Activated naive CD4-positive, alpha-beta T cell treated with anti-CD3 and anti-CD28 coated beads for 36 hours (primary cell): Measurements from ENCODE around the gene PRSS56. TPM values are rescaled to one million over a fixed set of nuclear protein-coding genes. Genes with fewer than 3 reads are reported as not detected.
A peak's percentile ranks its signal among the peaks of the same experiment; 100 is the strongest.

Source experiments
- CTCF ChIA-PET: fragments of 350-600 bp; sonication (Branson Sonifier 250); formaldehyde crosslinking; loops from one replicate; lab custom pipeline; 2021; ENCODE audit warnings: antibody characterized with exemption; lab: Charles Lee
- DNase-seq: peaks from one replicate; pipeline ENCODE4 v3.0.0-alpha.2; 2020
- H3K27ac Mint-ChIP-seq: one replicate; pipeline ENCODE4 v1.8.0; 2021; ENCODE audit warnings: mild to moderate bottlenecking, mixed read lengths
- H3K27me3 Mint-ChIP-seq: one replicate; pipeline ENCODE4 v1.8.0; 2021; ENCODE audit warnings: low read depth, mixed read lengths
- H3K36me3 Mint-ChIP-seq: one replicate; pipeline ENCODE4 v1.8.0; 2021; ENCODE audit warnings: low read depth, mixed read lengths
- H3K4me1 Mint-ChIP-seq: one replicate; pipeline ENCODE4 v1.8.0; 2021; ENCODE audit warnings: low read depth, mixed read lengths
- H3K4me3 Mint-ChIP-seq: one replicate; pipeline ENCODE4 v1.8.0; 2021; ENCODE audit warnings: mild to moderate bottlenecking, moderate library complexity, mixed read lengths
- H3K9me3 Mint-ChIP-seq: one replicate; pipeline ENCODE4 v1.8.0; 2021; ENCODE audit warnings: mixed read lengths
- intact Hi-C: fragments of 100-400 bp; cut with micrococcal nuclease; formaldehyde crosslinking; loops from one replicate; pipeline ENCODE4 v1.15.1; 2023
- total RNA-seq, 2 experiments: library from RNA; stranded (reverse); gene quantifications; one replicate each; pipeline ENCODE4 v1.2.3, GENCODE V29; 2021

Gene PRSS56
- total RNA-seq, 2 experiments from 2014 or later: not detected

DNA sequence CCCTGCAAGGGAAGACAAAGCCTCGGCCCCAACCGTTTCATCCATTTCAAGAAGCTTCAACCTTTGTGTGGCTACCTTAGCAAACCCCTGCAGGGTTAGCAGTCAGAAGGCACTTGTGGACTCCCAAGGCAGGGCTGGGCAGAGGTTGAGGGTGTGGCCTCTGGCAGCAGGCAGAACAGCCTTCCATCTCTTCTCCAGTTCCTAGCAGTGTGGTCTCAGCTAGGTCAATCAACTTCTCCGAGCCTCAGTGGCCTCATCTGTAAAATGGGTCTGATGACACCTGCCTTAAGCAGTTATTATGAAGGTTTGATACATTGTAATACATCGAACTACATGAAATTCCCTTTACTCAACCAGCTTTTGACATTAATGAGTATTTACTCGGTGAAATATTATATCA is 6.8 kb upstream of the PRSS56 start:
- peaks cover 2% of the 10 kb centered on the region for H3K27me3 Mint-ChIP-seq
- H3K9me3 Mint-ChIP-seq: no peaks in the 10 kb centered on the region
- intact Hi-C loops: no loop called here
- DNase-seq: no peak
- H3K36me3 Mint-ChIP-seq: no peaks in the 10 kb centered on the region
- no peaks in the 10 kb centered on the region for H3K4me1 Mint-ChIP-seq
- no peak overlapping the region for H3K27ac Mint-ChIP-seq
- H3K4me3 Mint-ChIP-seq: no peak overlapping the region
- CTCF ChIA-PET: interaction anchor here (1.2 kb wide), 1 partner anchor 9 kb away, joined by 6 read pairs; no protein-coding TSS in a partner anchor

DNA sequence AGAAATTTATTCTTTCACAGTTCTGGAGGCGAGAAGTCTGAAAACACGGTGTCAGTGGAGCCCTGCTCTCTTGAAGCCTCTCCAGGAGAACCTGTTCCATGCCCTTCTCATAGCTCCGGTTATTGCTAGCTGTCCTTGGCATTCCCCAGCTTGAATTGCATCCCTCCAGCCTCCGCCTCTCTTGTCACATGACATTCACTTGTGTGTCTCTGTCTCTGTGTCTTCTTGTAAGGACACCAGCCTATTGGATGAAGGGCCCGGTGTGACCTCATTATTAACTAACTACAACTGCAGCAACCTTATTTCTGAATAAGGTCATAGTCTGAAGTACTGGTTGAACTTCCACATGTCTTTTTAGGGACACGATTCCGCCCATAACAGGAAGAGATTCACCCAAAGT is 4.5 kb upstream of the PRSS56 start:
- intact Hi-C loops: no loop called here
- CTCF ChIA-PET: interaction anchor here (0.7 to 0.8 kb wide), 2 partner anchors 71 to 72 kb away, joined by 4 read pairs; no protein-coding TSS in a partner anchor
- Mint-ChIP-seq H3K4me1 (no peaks in the 10 kb centered on the region), H3K9me3 (no peaks in the 10 kb centered on the region), H3K4me3 (no peak overlapping the region), H3K36me3 (no peaks in the 10 kb centered on the region), H3K27me3 (peaks cover 6% of the 10 kb centered on the region), H3K27ac (no peak overlapping the region)
- DNase-seq: no peak

DNA sequence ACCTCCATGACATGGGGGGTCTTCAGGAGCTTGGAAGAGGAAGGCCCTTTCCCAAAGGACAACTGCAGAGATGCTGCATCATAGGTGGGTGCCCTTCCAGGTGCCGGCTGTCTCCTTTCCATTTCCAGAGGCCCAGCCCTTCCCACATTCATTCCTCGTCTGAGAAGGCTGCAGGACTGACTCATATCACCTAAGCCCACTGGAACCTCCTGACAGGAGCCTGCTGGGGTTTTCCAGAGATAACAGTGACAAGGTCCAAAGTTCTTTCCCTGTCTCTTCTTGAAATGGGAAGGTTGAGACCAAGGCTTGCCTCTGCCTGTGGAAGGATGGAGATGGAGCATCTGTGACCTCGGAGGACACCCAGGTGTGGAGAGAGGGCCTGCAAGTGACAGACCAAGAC is 3.6 kb upstream of the PRSS56 start:
- intact Hi-C loops: no loop called here
- H3K9me3 Mint-ChIP-seq: no peaks in the 10 kb centered on the region
- no peak overlapping the region for H3K27ac Mint-ChIP-seq
- CTCF ChIA-PET: interaction anchor here (0.7 kb wide), 2 partner anchors 8 to 73 kb away, joined by 3 to 4 read pairs; no protein-coding TSS in a partner anchor
- peaks cover 3% of the 10 kb centered on the region for H3K4me1 Mint-ChIP-seq
- H3K4me3 Mint-ChIP-seq: no peak overlapping the region
- peaks cover 12% of the 10 kb centered on the region for H3K27me3 Mint-ChIP-seq
- H3K36me3 Mint-ChIP-seq: no peaks in the 10 kb centered on the region
- DNase-seq: no peak

DNA sequence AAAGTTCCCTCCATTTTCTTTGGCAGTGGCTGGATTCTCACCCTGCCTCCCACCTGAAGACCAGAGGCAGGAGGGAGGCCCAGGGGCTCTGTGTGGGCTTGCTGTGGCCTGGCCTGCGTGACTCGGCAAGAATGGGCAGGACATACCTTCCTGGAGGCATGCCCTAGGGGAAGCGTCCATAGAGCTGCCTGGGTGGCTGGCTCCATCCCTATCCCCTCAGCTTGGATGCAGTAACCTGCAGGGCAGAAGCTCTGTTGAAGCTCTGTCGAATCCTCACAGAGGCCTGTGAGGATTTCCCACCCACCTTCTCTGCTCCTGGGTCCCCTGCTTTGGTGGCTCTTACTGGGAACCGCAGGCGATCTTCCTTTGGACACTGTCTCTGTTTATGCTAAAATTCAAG is 1.3 kb upstream of the PRSS56 start:
- H3K36me3 Mint-ChIP-seq: no peaks in the 10 kb centered on the region
- peaks cover 11% of the 10 kb centered on the region for H3K4me1 Mint-ChIP-seq
- intact Hi-C loops: no loop called here
- no peak overlapping the region for H3K4me3 Mint-ChIP-seq
- CTCF ChIA-PET: no interaction called here
- no peaks in the 10 kb centered on the region for H3K9me3 Mint-ChIP-seq
- no peak overlapping the region for H3K27ac Mint-ChIP-seq
- peaks cover 23% of the 10 kb centered on the region for H3K27me3 Mint-ChIP-seq
- no peak for DNase-seq

DNA sequence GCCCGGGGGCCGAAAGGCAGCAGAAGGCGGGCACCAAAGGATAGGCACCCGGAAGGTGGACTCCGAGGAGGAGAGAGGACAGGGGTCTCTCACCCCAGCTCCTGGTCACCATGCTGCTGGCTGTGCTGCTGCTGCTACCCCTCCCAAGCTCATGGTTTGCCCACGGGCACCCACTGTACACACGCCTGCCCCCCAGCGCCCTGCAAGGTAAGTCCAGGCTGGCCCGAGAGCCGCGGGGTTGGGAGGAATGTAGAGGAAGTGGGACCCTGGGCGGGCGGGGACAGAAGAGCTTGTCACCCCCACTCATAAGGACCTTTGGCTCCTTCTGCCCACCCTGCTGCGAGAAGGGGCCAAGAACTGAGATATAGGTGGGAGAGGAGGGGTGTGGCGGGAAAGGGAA is 301 bp downstream of the PRSS56 start:
- DNase-seq: no peak
- peaks cover 13% of the 10 kb centered on the region for H3K4me1 Mint-ChIP-seq
- intact Hi-C loops: loop anchor here (10.0 kb wide), 2 partner anchors 176 to 596 kb away; partner anchors contain the start of gene NPPC
- H3K36me3 Mint-ChIP-seq: no peaks in the 10 kb centered on the region
- H3K9me3 Mint-ChIP-seq: no peaks in the 10 kb centered on the region
- peaks cover 29% of the 10 kb centered on the region for H3K27me3 Mint-ChIP-seq
- CTCF ChIA-PET: interaction anchor here (0.7 to 5.5 kb wide), 3 partner anchors 59 to 619 kb away, joined by 3 to 27 read pairs (median 5); no protein-coding TSS in a partner anchor
- no peak overlapping the region for H3K27ac Mint-ChIP-seq
- H3K4me3 Mint-ChIP-seq: no peak overlapping the region

DNA sequence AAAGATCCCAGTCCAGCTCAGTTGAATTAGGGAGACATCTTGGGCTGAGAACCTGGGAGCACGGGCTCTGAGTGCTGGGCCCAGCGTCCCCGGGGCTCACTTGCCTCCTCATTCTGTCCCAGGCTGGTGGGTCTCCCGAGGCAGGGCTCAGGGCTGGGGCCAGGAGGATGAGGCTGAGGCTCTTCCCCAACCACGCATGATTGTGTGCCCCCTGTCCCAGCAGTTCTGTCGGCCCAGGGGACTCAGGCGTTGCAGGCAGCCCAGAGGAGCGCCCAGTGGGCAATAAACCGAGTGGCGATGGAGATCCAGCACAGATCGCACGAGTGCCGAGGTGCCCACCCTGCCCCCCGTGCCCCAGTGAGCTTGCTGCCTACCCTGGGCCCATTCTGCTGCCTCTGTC is 910 bp downstream of the PRSS56 start:
- no peak for DNase-seq
- Mint-ChIP-seq H3K27ac (no peak overlapping the region), H3K27me3 (peaks cover 32% of the 10 kb centered on the region), H3K36me3 (no peaks in the 10 kb centered on the region), H3K9me3 (no peaks in the 10 kb centered on the region), H3K4me3 (no peak overlapping the region), H3K4me1 (peaks cover 13% of the 10 kb centered on the region)
- intact Hi-C loops: loop anchor here (10.0 kb wide), 2 partner anchors 176 to 596 kb away; partner anchors contain the start of gene NPPC
- CTCF ChIA-PET: interaction anchor here (0.7 to 5.5 kb wide), 4 partner anchors 10 to 620 kb away, joined by 3 to 27 read pairs (median 5); no protein-coding TSS in a partner anchor

GRCh38 chr2:232521959-232522622 is 1.9 kb downstream of the PRSS56 start:
- H3K4me3 Mint-ChIP-seq: no peak overlapping the region
- intact Hi-C loops: loop anchor here (1.0 to 10.0 kb wide), 3 partner anchors 78 to 597 kb away; partner anchors contain the start of gene NPPC
- peak; percentile 63 for DNase-seq
- peaks cover 13% of the 10 kb centered on the region for H3K4me1 Mint-ChIP-seq
- no peaks in the 10 kb centered on the region for H3K36me3 Mint-ChIP-seq
- CTCF ChIA-PET: interaction anchor here (1.0 to 5.5 kb wide), 6 partner anchors 10 to 85 kb away, joined by 3 to 27 read pairs (median 4); no protein-coding TSS in a partner anchor
- H3K27me3 Mint-ChIP-seq: peaks cover 39% of the 10 kb centered on the region
- H3K27ac Mint-ChIP-seq: no peak overlapping the region
- H3K9me3 Mint-ChIP-seq: no peaks in the 10 kb centered on the region

GRCh38 chr2:232522623-232523401 is 2.6 kb downstream of the PRSS56 start:
- no peaks in the 10 kb centered on the region for H3K9me3 Mint-ChIP-seq
- intact Hi-C loops: loop anchor here (1.0 to 10.0 kb wide), 3 partner anchors 79 to 598 kb away; partner anchors contain the start of gene NPPC
- no peak overlapping the region for H3K27ac Mint-ChIP-seq
- CTCF ChIA-PET: interaction anchor here (0.8 to 5.5 kb wide), 7 partner anchors 9 to 131 kb away, joined by 3 to 27 read pairs (median 3); no protein-coding TSS in a partner anchor
- H3K4me1 Mint-ChIP-seq: peaks cover 13% of the 10 kb centered on the region
- no peak for DNase-seq
- no peaks in the 10 kb centered on the region for H3K36me3 Mint-ChIP-seq
- H3K4me3 Mint-ChIP-seq: no peak overlapping the region
- peaks cover 43% of the 10 kb centered on the region for H3K27me3 Mint-ChIP-seq

DNA sequence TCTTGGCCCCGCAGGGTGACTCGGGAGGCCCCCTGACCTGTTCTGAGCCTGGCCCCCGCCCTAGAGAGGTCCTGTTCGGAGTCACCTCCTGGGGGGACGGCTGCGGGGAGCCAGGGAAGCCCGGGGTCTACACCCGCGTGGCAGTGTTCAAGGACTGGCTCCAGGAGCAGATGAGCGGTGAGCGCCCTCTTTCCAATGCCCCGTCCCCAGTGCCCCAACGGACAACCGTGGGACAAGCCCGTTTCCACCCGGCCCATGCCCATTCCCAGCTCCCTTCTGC is 3.2 kb downstream of the PRSS56 start:
- CTCF ChIA-PET: interaction anchor here (0.8 to 5.5 kb wide), 4 partner anchors 76 to 131 kb away, joined by 3 to 27 read pairs (median 4); no protein-coding TSS in a partner anchor
- no peak overlapping the region for H3K4me3 Mint-ChIP-seq
- DNase-seq: no peak
- no peak overlapping the region for H3K27ac Mint-ChIP-seq
- H3K9me3 Mint-ChIP-seq: no peaks in the 10 kb centered on the region
- H3K36me3 Mint-ChIP-seq: no peaks in the 10 kb centered on the region
- H3K27me3 Mint-ChIP-seq: peaks cover 45% of the 10 kb centered on the region
- intact Hi-C loops: loop anchor here (10.0 kb wide), 2 partner anchors 179 to 599 kb away; partner anchors contain the start of gene NPPC
- peaks cover 14% of the 10 kb centered on the region for H3K4me1 Mint-ChIP-seq

DNA sequence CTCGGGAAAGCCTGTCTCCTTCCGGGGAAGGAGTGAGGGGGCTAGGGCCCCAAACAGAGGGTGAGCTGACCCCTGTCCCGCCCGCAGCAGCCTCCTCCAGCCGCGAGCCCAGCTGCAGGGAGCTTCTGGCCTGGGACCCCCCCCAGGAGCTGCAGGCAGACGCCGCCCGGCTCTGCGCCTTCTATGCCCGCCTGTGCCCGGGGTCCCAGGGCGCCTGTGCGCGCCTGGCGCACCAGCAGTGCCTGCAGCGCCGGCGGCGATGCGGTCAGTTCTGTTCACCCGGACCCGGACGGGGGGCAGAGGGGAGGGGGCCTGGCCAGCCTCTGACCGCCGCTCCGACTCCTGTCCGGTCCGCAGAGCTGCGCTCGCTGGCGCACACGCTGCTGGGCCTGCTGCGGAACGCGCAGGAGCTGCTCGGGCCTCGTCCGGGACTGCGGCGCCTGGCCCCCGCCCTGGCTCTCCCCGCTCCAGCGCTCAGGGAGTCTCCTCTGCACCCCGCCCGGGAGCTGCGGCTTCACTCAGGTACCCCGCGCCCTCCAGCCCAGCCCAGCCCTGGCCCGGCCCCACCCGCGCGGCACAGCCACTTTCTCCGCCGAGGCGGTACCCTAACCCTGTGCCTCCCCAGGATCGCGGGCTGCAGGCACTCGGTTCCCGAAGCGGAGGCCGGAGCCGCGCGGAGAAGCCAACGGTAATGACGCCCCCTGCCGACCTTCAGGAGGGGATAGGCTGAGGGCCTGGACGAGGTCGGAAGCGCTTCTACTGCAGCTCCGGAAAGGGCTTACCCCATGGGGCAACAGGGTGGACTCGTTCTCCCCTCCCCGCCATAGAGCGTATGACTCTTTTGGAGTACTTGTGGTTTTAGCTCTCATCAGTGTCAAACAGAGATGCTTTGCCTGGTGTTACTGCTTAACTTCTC is 3.8 kb downstream of the PRSS56 start:
- Mint-ChIP-seq H3K36me3 (no peaks in the 10 kb centered on the region), H3K4me3 (no peak overlapping the region)

DNA sequence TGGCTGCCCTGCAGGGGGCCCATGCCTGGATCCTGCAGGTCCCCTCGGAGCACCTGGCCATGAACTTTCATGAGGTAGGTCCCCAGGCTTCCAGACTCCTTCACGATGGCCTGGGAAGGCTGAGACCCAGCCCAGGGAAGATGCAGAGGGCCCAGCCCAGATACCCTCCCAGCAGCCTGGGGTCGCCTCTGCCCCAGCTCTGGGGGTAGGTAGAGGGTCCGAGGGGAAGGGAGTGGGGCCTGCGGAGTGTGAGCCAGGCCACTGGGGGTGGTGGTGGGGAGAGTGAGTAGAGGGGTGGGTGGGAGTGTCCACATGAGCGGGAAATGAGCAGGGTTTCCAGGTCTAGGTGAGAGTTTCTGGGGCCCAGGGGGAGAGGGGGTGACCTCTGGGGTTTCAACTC is 4.6 kb downstream of the PRSS56 start:
- peaks cover 47% of the 10 kb centered on the region for H3K27me3 Mint-ChIP-seq
- peaks cover 21% of the 10 kb centered on the region for H3K4me1 Mint-ChIP-seq
- no peaks in the 10 kb centered on the region for H3K36me3 Mint-ChIP-seq
- no peak for DNase-seq
- intact Hi-C loops: loop anchor here (10.0 kb wide), 2 partner anchors 180 to 600 kb away; partner anchors contain the start of gene NPPC
- no peak overlapping the region for H3K4me3 Mint-ChIP-seq
- CTCF ChIA-PET: interaction anchor here (1.3 to 5.5 kb wide), 2 partner anchors 78 to 81 kb away, joined by 3 to 27 read pairs; no protein-coding TSS in a partner anchor
- H3K27ac Mint-ChIP-seq: no peak overlapping the region
- H3K9me3 Mint-ChIP-seq: no peaks in the 10 kb centered on the region

More for the DNA sequence above, 3.8 kb downstream of the PRSS56 start:
- peak; percentile 53 for DNase-seq
- H3K27ac Mint-ChIP-seq: no peak overlapping the region
- peaks cover 20% of the 10 kb centered on the region for H3K4me1 Mint-ChIP-seq
- intact Hi-C loops: loop anchor here (10.0 kb wide), 2 partner anchors 179 to 599 kb away; partner anchors contain the start of gene NPPC
- H3K9me3 Mint-ChIP-seq: no peaks in the 10 kb centered on the region
- H3K27me3 Mint-ChIP-seq: peaks cover 46% of the 10 kb centered on the region
- CTCF ChIA-PET: interaction anchor here (0.6 to 5.5 kb wide), 6 partner anchors 7 to 132 kb away, joined by 3 to 27 read pairs (median 3); no protein-coding TSS in a partner anchor
